ENCODE measurements around the gene UGT3A2.

Gene UGT3A2

DNA sequence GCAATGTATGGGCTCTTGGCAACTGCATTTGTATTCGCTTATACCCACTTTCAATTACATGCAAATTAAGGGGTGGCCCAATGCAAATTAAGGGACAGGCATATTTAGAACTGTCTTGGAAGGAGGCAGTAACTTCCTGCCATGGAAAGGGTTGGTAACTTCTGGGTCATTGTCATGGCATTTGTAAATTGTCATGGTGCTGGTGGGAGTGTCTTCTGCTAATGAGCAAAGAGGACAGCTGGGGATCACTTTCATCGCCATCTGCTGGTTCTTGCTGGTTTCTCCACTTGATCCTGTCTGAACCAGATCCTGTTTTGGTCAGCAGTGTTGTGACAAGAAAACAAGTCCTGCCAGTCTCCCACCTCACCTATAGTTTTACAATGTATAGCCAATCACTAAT is 23.3 kb upstream of the UGT3A2 start:
- DNase-seq (ENCODE audit: low read depth), result peak; percentile 47
- TF ChIP-seq, protein P1, sequence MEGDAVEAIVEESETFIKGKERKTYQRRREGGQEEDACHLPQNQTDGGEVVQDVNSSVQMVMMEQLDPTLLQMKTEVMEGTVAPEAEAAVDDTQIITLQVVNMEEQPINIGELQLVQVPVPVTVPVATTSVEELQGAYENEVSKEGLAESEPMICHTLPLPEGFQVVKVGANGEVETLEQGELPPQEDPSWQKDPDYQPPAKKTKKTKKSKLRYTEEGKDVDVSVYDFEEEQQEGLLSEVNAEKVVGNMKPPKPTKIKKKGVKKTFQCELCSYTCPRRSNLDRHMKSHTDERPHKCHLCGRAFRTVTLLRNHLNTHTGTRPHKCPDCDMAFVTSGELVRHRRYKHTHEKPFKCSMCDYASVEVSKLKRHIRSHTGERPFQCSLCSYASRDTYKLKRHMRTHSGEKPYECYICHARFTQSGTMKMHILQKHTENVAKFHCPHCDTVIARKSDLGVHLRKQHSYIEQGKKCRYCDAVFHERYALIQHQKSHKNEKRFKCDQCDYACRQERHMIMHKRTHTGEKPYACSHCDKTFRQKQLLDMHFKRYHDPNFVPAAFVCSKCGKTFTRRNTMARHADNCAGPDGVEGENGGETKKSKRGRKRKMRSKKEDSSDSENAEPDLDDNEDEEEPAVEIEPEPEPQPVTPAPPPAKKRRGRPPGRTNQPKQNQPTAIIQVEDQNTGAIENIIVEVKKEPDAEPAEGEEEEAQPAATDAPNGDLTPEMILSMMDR (conservative IDR thresholded peaks at IDR 0.05; ENCODE audit: control insufficient read depth, insufficient read depth, low read depth, low read length), result peak; percentile 59
- H3K4me3 ChIP-seq (ENCODE audit: control insufficient read depth, low read depth, low read length), result no peak overlapping the region

DNA sequence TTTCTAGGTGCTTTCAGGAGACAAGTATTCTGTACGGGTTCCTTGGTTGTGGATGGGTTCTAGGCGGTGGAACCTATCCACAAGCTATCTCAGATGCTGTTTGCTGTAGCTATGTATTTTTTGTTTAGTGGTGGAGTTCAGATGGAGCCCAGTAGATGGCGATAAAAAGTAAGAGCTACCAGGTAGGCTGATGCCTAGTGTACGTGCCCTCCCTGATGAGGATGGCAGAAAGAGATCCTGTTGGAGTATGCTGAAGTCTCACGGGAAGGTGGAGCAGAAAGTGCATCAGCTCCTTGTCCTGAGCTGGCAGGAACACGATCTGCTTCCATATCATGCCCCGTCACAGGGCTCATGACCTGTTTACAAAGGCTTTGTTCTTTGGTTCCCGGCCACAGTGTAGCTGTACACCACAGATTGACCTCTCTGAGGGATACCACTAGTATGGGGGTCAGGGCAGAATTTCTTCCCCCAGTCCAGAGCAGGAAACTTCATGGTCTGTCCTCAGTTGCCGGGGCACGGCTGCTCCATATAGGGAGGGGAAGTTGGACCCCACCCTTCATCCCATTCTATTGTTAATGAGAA is 12.6 kb upstream of the UGT3A2 start:
- DNase-seq (ENCODE audit: low read depth), result peak; percentile 51

DNA sequence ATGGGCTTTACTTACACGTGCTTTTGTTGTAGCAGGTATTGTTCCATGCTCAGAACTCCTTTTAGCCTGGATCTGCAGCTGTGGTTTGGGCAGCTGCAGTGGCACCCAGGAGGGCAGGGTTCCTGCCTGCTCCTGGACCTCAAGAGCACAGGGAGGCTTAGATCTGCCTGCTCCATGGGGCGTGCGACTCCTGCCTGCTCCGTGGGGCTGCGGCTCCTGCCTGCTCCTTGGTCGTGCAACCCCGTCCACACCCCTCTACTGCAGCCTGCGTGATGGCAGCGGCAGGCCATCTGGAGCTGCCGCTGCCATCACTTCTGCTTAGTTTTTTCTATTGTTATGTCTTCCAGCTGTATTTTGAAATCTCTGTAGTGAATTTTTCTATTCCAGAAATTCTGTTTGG is 11.7 kb upstream of the UGT3A2 start:
- no peak overlapping the region for H3K4me3 ChIP-seq (ENCODE audit: control insufficient read depth, low read depth, low read length)
- DNase-seq (ENCODE audit: low read depth), result no peak
- TF ChIP-seq, protein P1 (conservative IDR thresholded peaks at IDR 0.05; ENCODE audit: control insufficient read depth, insufficient read depth, low read depth, low read length), result no peak

More for the DNA sequence above, 12.6 kb upstream of the UGT3A2 start:
- TF ChIP-seq, protein P1 (conservative IDR thresholded peaks at IDR 0.05; ENCODE audit: control insufficient read depth, insufficient read depth, low read depth, low read length), result peak; percentile 81
- no peak overlapping the region for H3K4me3 ChIP-seq (ENCODE audit: control insufficient read depth, low read depth, low read length)

DNA sequence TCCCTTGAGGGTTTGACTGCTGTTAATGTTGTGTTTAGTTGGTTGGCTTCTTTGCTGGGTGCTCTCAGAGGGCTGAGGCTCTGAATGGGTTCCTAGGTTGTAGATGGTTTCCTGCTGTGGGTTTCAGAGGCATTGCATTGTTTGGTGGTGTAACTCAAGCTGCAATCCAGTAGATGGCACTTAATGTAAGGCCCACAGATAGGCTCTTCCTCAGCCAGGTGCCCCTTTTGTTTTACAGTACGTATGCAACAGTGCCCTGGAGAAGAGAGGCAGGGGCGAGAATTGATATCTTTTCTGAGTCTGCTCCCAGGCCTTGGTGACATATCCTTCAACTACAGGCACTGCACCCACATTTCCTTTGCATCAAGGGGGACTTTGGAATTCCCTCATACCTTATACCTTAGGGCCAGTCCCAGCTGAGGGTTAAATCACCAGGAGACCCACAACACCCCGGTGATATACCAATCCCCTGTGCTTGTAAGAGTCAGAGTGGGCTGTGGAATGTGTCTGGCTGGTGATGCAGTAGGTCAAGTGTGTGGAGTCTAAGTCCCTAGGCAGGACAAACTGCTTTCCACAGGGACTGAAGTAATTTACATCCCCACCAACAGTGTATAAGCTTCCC is 7.0 kb upstream of the UGT3A2 start:
- no peak for DNase-seq (ENCODE audit: low read depth)
- TF ChIP-seq, protein P1 (conservative IDR thresholded peaks at IDR 0.05; ENCODE audit: control insufficient read depth, insufficient read depth, low read depth, low read length), result peak; percentile 3
- no peak overlapping the region for H3K4me3 ChIP-seq (ENCODE audit: control insufficient read depth, low read depth, low read length)

DNA sequence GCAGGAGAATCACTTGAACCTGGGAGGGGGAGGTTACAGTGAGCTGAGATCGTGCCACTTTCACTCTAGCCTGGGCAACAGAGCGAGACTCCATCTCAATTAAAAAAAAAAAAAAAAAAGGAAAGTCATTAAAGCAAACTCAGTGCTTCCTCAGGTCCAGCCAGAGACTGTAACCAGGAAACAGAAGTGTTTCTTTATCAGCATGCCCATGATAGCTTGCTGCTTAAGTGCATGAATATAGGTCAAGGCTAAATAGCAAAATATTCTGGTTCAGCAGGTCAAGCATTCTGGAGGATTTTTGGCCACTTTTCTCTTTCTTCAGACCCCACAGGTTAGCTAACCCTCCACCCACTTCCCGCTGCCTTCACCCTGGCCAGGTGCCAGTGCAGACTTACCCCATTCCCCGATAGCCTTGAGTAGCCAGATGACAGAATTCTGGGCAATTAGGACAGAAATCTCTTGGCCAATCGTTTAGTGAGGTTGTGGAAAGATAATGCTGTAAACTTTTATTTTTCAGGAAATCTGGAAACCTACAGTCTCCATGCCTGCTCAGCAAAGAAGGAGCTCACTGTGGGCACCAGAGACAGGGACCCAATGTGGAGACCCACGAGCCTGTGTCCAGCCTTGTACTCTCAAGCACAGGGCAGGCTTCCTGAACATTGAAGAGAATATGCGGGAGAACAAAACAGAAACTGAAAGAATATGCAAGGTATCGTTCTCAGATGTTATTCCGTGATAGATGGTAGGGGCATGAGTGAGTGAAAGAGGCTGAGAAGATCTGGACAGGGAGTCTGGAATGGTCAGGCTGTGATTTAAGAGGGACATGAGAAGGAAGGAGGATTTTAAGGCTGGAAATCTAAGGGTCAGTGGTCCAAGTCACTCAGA is 4.2 kb upstream of the UGT3A2 start:
- H3K4me3 ChIP-seq (ENCODE audit: control insufficient read depth, low read depth, low read length), result peak overlapping the region; percentile 20
- DNase-seq (ENCODE audit: low read depth), result no peak
- TF ChIP-seq, protein P1 (conservative IDR thresholded peaks at IDR 0.05; ENCODE audit: control insufficient read depth, insufficient read depth, low read depth, low read length), result no peak

DNA sequence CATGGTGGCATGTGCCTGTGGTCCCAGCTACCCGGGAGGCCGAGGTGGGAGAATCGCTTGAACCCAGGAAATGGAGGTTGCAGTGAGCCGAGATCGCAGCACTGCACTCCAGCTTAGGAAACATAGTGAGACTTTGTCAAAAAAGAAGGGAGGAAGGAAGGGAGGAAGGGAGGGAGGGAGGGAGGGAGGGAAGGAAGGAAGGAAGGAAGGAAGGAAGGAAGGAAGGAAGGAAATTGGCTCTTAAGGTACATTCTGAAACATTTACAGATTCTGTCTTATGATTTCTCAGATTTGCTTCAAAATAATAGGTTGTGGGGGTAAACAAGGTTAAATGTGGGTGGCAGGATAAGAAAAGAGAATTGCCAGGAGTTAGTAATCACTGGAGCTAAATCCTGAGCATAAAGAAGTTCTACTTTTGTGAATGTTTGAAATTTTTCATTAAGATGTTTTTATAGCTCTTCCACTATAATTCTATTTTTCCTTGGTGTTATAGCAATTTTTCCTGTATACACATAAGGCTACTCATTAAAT is 2.1 kb upstream of the UGT3A2 start:
- TF ChIP-seq, protein P1 (conservative IDR thresholded peaks at IDR 0.05; ENCODE audit: control insufficient read depth, insufficient read depth, low read depth, low read length), result no peak
- DNase-seq (ENCODE audit: low read depth), result no peak

More for the DNA sequence above, 2.1 kb upstream of the UGT3A2 start:
- no peak overlapping the region for H3K4me3 ChIP-seq (ENCODE audit: control insufficient read depth, low read depth, low read length)
